HepG2 (cell line): ENCODE data around the gene ULBP1. TPM values are rescaled to one million over a fixed set of nuclear protein-coding genes. Genes with fewer than 3 reads are reported as not detected.

Source experiments
- ATAC-seq: fragments of 200-7000 bp; cut with Tn5 transposase; 3 replicates; pipeline ENCODE4 v1.9.1; 2020; ENCODE audit warnings: mild to moderate bottlenecking, moderate library complexity
- BruUV-seq: library from RNA; stranded (reverse); fragments of 400-500 nt; replicated peaks from 2 replicates; lab custom pipeline; 2021; lab: Mats Ljungman, UMichigan
- CTCF ChIA-PET: fragments of 300-600 bp; formaldehyde crosslinking; extraction: SDS; loops from one replicate; lab custom pipeline; 2021; ENCODE audit warnings: low total read pairs, inconsistent platforms, low intra/inter-chr PET ratio; lab: Yijun Ruan, JAX
- POLR2A ChIA-PET: fragments of 350-600 bp; sonication (Branson Sonifier 250); formaldehyde crosslinking; loops from one replicate; lab custom pipeline; 2020; ENCODE audit warnings: antibody characterized with exemption, inconsistent platforms; lab: Yijun Ruan, JAX
- DNase-seq: peaks from one replicate; pipeline ENCODE4 v3.0.0-alpha.2; 2015; ENCODE audit warnings: low spot score
- FAIRE-seq: peaks from 3 replicates; lab custom pipeline; 2011; peaks lifted over from hg19 to GRCh38; lab: Jason Lieb, UNC
- H2AFZ ChIP-seq: one replicate; pipeline ENCODE4 v1.6.1; 2011; ENCODE audit warnings: low read length, inconsistent platforms
- H3K27ac ChIP-seq: fragments of 300-600 bp; 3 replicates; pipeline ENCODE4 v1.8.0; 2011; ENCODE audit warnings: mixed run types, mild to moderate bottlenecking, mixed read lengths, low read length, inconsistent platforms; ENCODE audit not compliant: insufficient read depth; ENCODE audit errors: extremely low read length
- H3K27me3 ChIP-seq, 2 experiments: fragments of 200-600 bp in 1 of 2; 2 replicates in 1 of 2; 3 replicates in 1 of 2; pipeline versions ENCODE4 v1.6.0 to v1.8.0; 2011; ENCODE audit warnings: low read length in 2 of 2, mild to moderate bottlenecking in 2 of 2, moderate library complexity in 2 of 2, inconsistent platforms in 1 of 2; ENCODE audit not compliant: insufficient read depth in 2 of 2, control insufficient read depth in 1 of 2
- H3K36me3 ChIP-seq, 2 experiments: fragments of 200-600 bp in 1 of 2; replicated peaks in 1 of 2; 2 replicates in 1 of 2; 3 replicates in 1 of 2; pipeline versions ENCODE4 v1.5.1 to v1.8.0; 2011; ENCODE audit warnings: low read length in 2 of 2, inconsistent platforms in 1 of 2; ENCODE audit not compliant: insufficient read depth in 2 of 2, control insufficient read depth in 1 of 2
- H3K4me1 ChIP-seq: 2 replicates; pipeline ENCODE4 v1.5.1; 2012; ENCODE audit warnings: low read length, inconsistent platforms; ENCODE audit not compliant: insufficient read depth
- H3K4me2 ChIP-seq: 2 replicates; pipeline ENCODE4 v1.6.0; 2011; ENCODE audit warnings: low read depth, low read length, inconsistent platforms
- H3K4me3 ChIP-seq, 3 experiments: fragments of 200-600 bp in 1 of 3; sonication (generic), shearing (Covaris generic) in 1 of 3; replicated peaks in 1 of 3; 2 replicates each; pipeline ENCODE4 v1.5.1; 2011 to 2016; ENCODE audit warnings: low read length in 3 of 3, inconsistent platforms in 2 of 3, low read depth in 2 of 3, mild to moderate bottlenecking in 2 of 3, control low read depth in 1 of 3, mixed read lengths in 1 of 3; ENCODE audit not compliant: insufficient read depth in 1 of 3
- H3K79me2 ChIP-seq: one replicate; pipeline ENCODE4 v1.6.1; 2011; ENCODE audit warnings: low read length, inconsistent platforms; ENCODE audit not compliant: insufficient read depth
- H3K9ac ChIP-seq: 2 replicates; pipeline ENCODE4 v1.6.0; 2011; ENCODE audit warnings: mild to moderate bottlenecking, low read depth, low read length, inconsistent platforms; ENCODE audit not compliant: insufficient read depth
- H3K9me3 ChIP-seq: 2 replicates; pipeline ENCODE4 v1.5.1; 2012; ENCODE audit warnings: mild to moderate bottlenecking, low read length
- H4K20me1 ChIP-seq: 2 replicates; pipeline ENCODE4 v1.6.0; 2011; ENCODE audit warnings: inconsistent platforms, mild to moderate bottlenecking, low read length, moderate library complexity; ENCODE audit not compliant: insufficient read depth
- BORCS8-MEF2B ChIP-seq: sonication (generic); formaldehyde crosslinking; IDR thresholded peaks from 2 replicates; pipeline ENCODE4 v1.8.0; 2022; ENCODE audit warnings: mild to moderate bottlenecking, missing genetic modification reagents
- IRF2 ChIP-seq: IDR thresholded peaks from 2 replicates; pipeline ENCODE4 v1.6.1; 2018; ENCODE audit warnings: missing genetic modification reagents, missing compliant biosample characterization
- NONO ChIP-seq, 2 experiments: fragments of 450-650 bp in 1 of 2; sonication (generic) in 1 of 2; formaldehyde crosslinking in 1 of 2; IDR thresholded peaks in 1 of 2; conservative IDR thresholded peaks in 1 of 2; 2 replicates each; pipeline versions ENCODE4 v1.6.1 to v1.8.0; 2017 to 2022; ENCODE audit warnings: mild to moderate bottlenecking in 1 of 2, missing genetic modification reagents in 1 of 2, moderate library complexity in 1 of 2
- NR2C2 ChIP-seq: sonication (generic); formaldehyde crosslinking; IDR thresholded peaks from 2 replicates; pipeline ENCODE4 v1.4.0; 2020; ENCODE audit warnings: missing genetic modification reagents, mild to moderate bottlenecking, moderate library complexity, borderline replicate concordance
- ONECUT2 ChIP-seq: sonication (generic); formaldehyde crosslinking; IDR thresholded peaks from 2 replicates; pipeline ENCODE4 v1.4.0; 2020; ENCODE audit warnings: missing genetic modification reagents
- PAX8 ChIP-seq: sonication (generic); formaldehyde crosslinking; IDR thresholded peaks from 2 replicates; pipeline ENCODE4 v1.8.0; 2022; ENCODE audit warnings: mild to moderate bottlenecking, missing genetic modification reagents, borderline replicate concordance
- RXRB ChIP-seq: IDR thresholded peaks from 2 replicates; pipeline ENCODE4 v1.6.1; 2016; ENCODE audit warnings: borderline replicate concordance, missing genetic modification reagents, missing compliant biosample characterization
- ZGPAT ChIP-seq: IDR thresholded peaks from 2 replicates; pipeline ENCODE4 v1.6.1; 2016; ENCODE audit warnings: mild to moderate bottlenecking
- ZNF563 ChIP-seq: sonication (generic); formaldehyde crosslinking; IDR thresholded peaks from 2 replicates; pipeline ENCODE4 v1.8.0; 2022; ENCODE audit warnings: mild to moderate bottlenecking, moderate library complexity, missing genetic modification reagents
- ZNF564 ChIP-seq: sonication (generic); formaldehyde crosslinking; IDR thresholded peaks from 2 replicates; pipeline ENCODE4 v1.8.1; 2023; ENCODE audit warnings: mild to moderate bottlenecking, missing genetic modification reagents
- ZSCAN22 ChIP-seq: sonication (generic); formaldehyde crosslinking; IDR thresholded peaks from 2 replicates; pipeline ENCODE4 v1.4.0; 2020; ENCODE audit warnings: mild to moderate bottlenecking, missing genetic modification reagents
- ZSCAN5A ChIP-seq: sonication (generic); formaldehyde crosslinking; IDR thresholded peaks from 2 replicates; pipeline ENCODE4 v1.8.0; 2022; ENCODE audit warnings: mild to moderate bottlenecking, missing genetic modification reagents, borderline replicate concordance
- WGBS: methylation state at CpG from one replicate; pipeline ENCODE4 v1.1.6; 2017; ENCODE audit warnings: low lambda C conversion rate; 5-methylcytosine and 5-hydroxymethylcytosine counted together
- in situ Hi-C: cut with HindIII; loops from 2 replicates; pipeline ENCODE4 v1.10.0; 2017; ENCODE audit warnings: low pct_unique_long_range_greater_than_20kb; ENCODE audit not compliant: extremely low pct_ligation_motif_present
- intact Hi-C: fragments of 100-400 bp; cut with micrococcal nuclease; formaldehyde crosslinking; loops from one replicate; pipeline ENCODE4 v1.10.0; 2022; ENCODE audit not compliant: unreplicated experiment
- polyA plus RNA-seq, 8 experiments: library from polyadenylated mRNA; depleted of rRNA in 3 of 8; stranded (reverse) in 7 of 8; unstranded in 1 of 8; fragments of >200 nt; fragmentation: Illumina TruSeq in 4 of 8; extraction: Trizol in 4 of 8; gene quantifications; 2 replicates each; pipeline versions ENCODE4 v1.2.1 to v1.2.3, GENCODE V29; 2011 to 2016; ENCODE audit warnings: low read depth in 4 of 8, missing spikeins in 1 of 8, mixed read lengths in 1 of 8; ENCODE audit not compliant: insufficient read depth in 1 of 8
- total RNA-seq, 5 experiments: library from RNA; depleted of rRNA; stranded (reverse); fragments of >200 nt; fragmentation: Illumina TruSeq; extraction: Trizol; gene quantifications; 2 replicates each; pipeline ENCODE4 v1.2.3, GENCODE V29; 2016; ENCODE audit warnings: low read depth in 1 of 5

Gene ULBP1
- total and polyA plus RNA-seq, 2 of the 13 experiments (the other 11 are each of a cell fraction or from before 2014, with no cell fraction given), result 0.04 to 0.09 TPM

- POLR2A ChIA-PET, result no interaction called here
- peaks cover 12 to 61% of the 10 kb centered on the region in 2 experiments for H3K27me3 ChIP-seq
- FAIRE-seq (no peak), ATAC-seq (no peak), DNase-seq (no peak)
- 5% methylated on average over 4 of the region's 6 CpGs for WGBS
- H3K36me3 ChIP-seq, result no peaks in the 10 kb centered on the region
- H3K9me3 ChIP-seq, result no peaks in the 10 kb centered on the region
- H3K27ac ChIP-seq, result no peak overlapping the region
- H4K20me1 ChIP-seq, result no peaks in the 10 kb centered on the region
- no peak overlapping the region for H3K4me2 ChIP-seq
- H3K9ac ChIP-seq, result no peak overlapping the region
- in situ Hi-C loops (no loop called here), intact Hi-C loops (no loop called here)
- no peak overlapping the region for H2AFZ ChIP-seq
- no TSS peak for BruUV-seq
- H3K79me2 ChIP-seq, result no peaks in the 10 kb centered on the region
- CTCF ChIA-PET, result no interaction called here
- TF ChIP-seq ZGPAT (CRISPR knock-in tag) (no peak), NONO (IDR thresholded peaks at IDR 0.05) (no peak), NONO (CRISPR knock-in tag; conservative IDR thresholded peaks at IDR 0.05) (no peak), IRF2 (CRISPR knock-in tag) (no peak)
- no peak overlapping the region for H3K4me3 ChIP-seq
- 0 out of 2 replicates have a peak, but pooled peaks cover 11% of the 10 kb centered on the region for H3K4me1 ChIP-seq
Measured at GRCh38 chr6:149995235-149995750, 31.6 kb downstream of the ULBP1 start.

GRCh38 chr6:149995971-149996370 is 32.2 kb downstream of the ULBP1 start:
- H2AFZ ChIP-seq, result no peak overlapping the region
- WGBS, result 10% methylated on average over 6 of the region's 7 CpGs
- H3K4me2 ChIP-seq, result no peak overlapping the region
- H3K27me3 ChIP-seq, result peaks cover 9 to 54% of the 10 kb centered on the region in 2 experiments
- 0 out of 2 replicates have a peak, but pooled peaks cover 6% of the 10 kb centered on the region for H3K4me1 ChIP-seq
- no peak overlapping the region for H3K27ac ChIP-seq
- ATAC-seq (no peak), FAIRE-seq (no peak), DNase-seq (no peak)
- intact Hi-C loops (no loop called here), in situ Hi-C loops (no loop called here)
- no peaks in the 10 kb centered on the region for H3K79me2 ChIP-seq
- no peak overlapping the region for H3K9ac ChIP-seq
- no peaks in the 10 kb centered on the region for H3K36me3 ChIP-seq
- H3K9me3 ChIP-seq, result no peaks in the 10 kb centered on the region
- POLR2A ChIA-PET, result no interaction called here
- CTCF ChIA-PET, result no interaction called here
- no peak overlapping the region for H3K4me3 ChIP-seq
- H4K20me1 ChIP-seq, result no peaks in the 10 kb centered on the region
- no TSS peak for BruUV-seq
- TF ChIP-seq NR2C2 (CRISPR knock-in tag) (no peak), ZNF563 (no peak), ONECUT2 (CRISPR knock-in tag) (no peak), RXRB (CRISPR knock-in tag) (no peak), ZNF564 (CRISPR knock-in tag) (no peak), PAX8 (no peak), ZSCAN22 (CRISPR knock-in tag) (no peak), BORCS8-MEF2B (CRISPR knock-in tag) (no peak), ZSCAN5A (CRISPR knock-in tag) (no peak)
- TF ChIP-seq, all 625 proteins: peak for 0
